PC-3 (cell line): Measurements from ENCODE around the gene HDGF. TPM values are rescaled to one million over a fixed set of nuclear protein-coding genes. Genes with fewer than 3 reads are reported as not detected.

Experiments used
- ATAC-seq: fragments of 200-7000 bp; cut with Tn5 transposase; 2 replicates; pipeline ENCODE4 v1.9.1; 2020; ENCODE audit warnings: mild to moderate bottlenecking, moderate library complexity
- BruUV-seq: library from RNA; stranded (reverse); fragments of 400-500 nt; replicated peaks from 2 replicates; lab custom pipeline; 2021; lab: Mats Ljungman, UMichigan
- CTCF ChIA-PET: fragments of 300-600 bp; sonication (Branson Sonifier 250); formaldehyde crosslinking; loops from one replicate; lab custom pipeline; 2022; ENCODE audit warnings: antibody characterized with exemption; lab: Charles Lee
- POLR2A ChIA-PET: fragments of 300-600 bp; sonication (Branson Sonifier 250); formaldehyde crosslinking; loops from one replicate; lab custom pipeline; 2022; ENCODE audit warnings: antibody characterized with exemption; ENCODE audit not compliant: unreplicated experiment; lab: Charles Lee
- DNase-seq: peaks from one replicate; pipeline ENCODE4 v3.0.0-alpha.2; 2015
- H2AFZ ChIP-seq: fragments of 300-600 bp; sonication (generic); 2 replicates; pipeline ENCODE4 v1.6.0; 2016; ENCODE audit warnings: antibody characterized with exemption, low read length
- H3F3A ChIP-seq: fragments of 300-600 bp; sonication (generic); one replicate; pipeline ENCODE4 v1.6.0; 2017; ENCODE audit warnings: antibody characterized with exemption, low read length, control low read depth, mild to moderate bottlenecking; ENCODE audit not compliant: unreplicated experiment
- H3K27ac ChIP-seq: fragments of 300-600 bp; sonication (generic); 2 replicates; pipeline ENCODE4 v1.5.1; 2016; ENCODE audit warnings: mild to moderate bottlenecking, low read length
- H3K27me3 ChIP-seq: fragments of 300-600 bp; sonication (generic); 2 replicates; pipeline ENCODE4 v1.6.1; 2016; ENCODE audit warnings: low read length, mixed read lengths
- H3K36me3 ChIP-seq: fragments of 300-600 bp; sonication (generic); 2 replicates; pipeline ENCODE4 v1.6.1; 2016; ENCODE audit warnings: low read depth, mixed run types, low read length, mixed read lengths
- H3K4me1 ChIP-seq: fragments of 300-600 bp; sonication (generic); 2 replicates; pipeline ENCODE4 v1.5.1; 2016; ENCODE audit warnings: low read length; ENCODE audit not compliant: insufficient read depth
- H3K4me2 ChIP-seq: fragments of 300-600 bp; sonication (generic); 2 replicates; pipeline ENCODE4 v1.6.0; 2016; ENCODE audit warnings: low read length
- H3K4me3 ChIP-seq: fragments of 300-600 bp; sonication (generic); 2 replicates; pipeline ENCODE4 v1.5.1; 2016; ENCODE audit warnings: mild to moderate bottlenecking, low read length, mixed read lengths
- H3K79me2 ChIP-seq: fragments of 300-600 bp; sonication (generic); 2 replicates; pipeline ENCODE4 v1.6.1; 2017; ENCODE audit warnings: low read length, mixed read lengths
- H3K9ac ChIP-seq: fragments of 300-600 bp; sonication (generic); 2 replicates; pipeline ENCODE4 v1.6.0; 2016; ENCODE audit warnings: mild to moderate bottlenecking, low read length
- H3K9me2 ChIP-seq: fragments of 300-600 bp; sonication (generic); replicated peaks from 2 replicates; pipeline ENCODE4 v1.6.1; 2016; ENCODE audit warnings: mixed run types, low read length, mixed read lengths
- H3K9me3 ChIP-seq: fragments of 300-600 bp; sonication (generic); 2 replicates; pipeline ENCODE4 v1.6.1; 2016; ENCODE audit warnings: low read length, mixed read lengths
- H4K20me1 ChIP-seq: fragments of 300-600 bp; sonication (generic); 2 replicates; pipeline ENCODE4 v1.6.1; 2016; ENCODE audit warnings: low read length, mixed read lengths
- EZH2 ChIP-seq: fragments of 300-600 bp; sonication (generic); IDR thresholded peaks from one replicate; pipeline ENCODE4 v1.6.1; 2017; ENCODE audit warnings: antibody characterized with exemption, mild to moderate bottlenecking, low read length; ENCODE audit not compliant: unreplicated experiment
- EZH2phosphoT487 ChIP-seq: fragments of 300-600 bp; sonication (generic); IDR thresholded peaks from 2 replicates; pipeline ENCODE4 v1.6.1; 2018; ENCODE audit warnings: mild to moderate bottlenecking, antibody characterized with exemption, low read length, borderline replicate concordance
- intact Hi-C: fragments of 100-400 bp; cut with micrococcal nuclease; formaldehyde crosslinking; loops from 2 replicates; pipeline ENCODE4 v1.9.0; 2023
- total RNA-seq: library from RNA; depleted of rRNA; stranded (reverse); fragments of >200 nt; gene quantifications from 2 replicates; pipeline ENCODE4 v1.2.3, GENCODE V29; 2014
- TF ChIP-seq, protein P1 (sequence below): fragments of 300-600 bp; sonication (generic); conservative IDR thresholded peaks from 2 replicates; pipeline ENCODE4 v1.5.1; 2017; ENCODE audit warnings: antibody characterized with exemption, low read depth, mild to moderate bottlenecking, low read length

HDGF gene
- total RNA-seq, 1 experiment from 2014 or later = 586 TPM

DNA sequence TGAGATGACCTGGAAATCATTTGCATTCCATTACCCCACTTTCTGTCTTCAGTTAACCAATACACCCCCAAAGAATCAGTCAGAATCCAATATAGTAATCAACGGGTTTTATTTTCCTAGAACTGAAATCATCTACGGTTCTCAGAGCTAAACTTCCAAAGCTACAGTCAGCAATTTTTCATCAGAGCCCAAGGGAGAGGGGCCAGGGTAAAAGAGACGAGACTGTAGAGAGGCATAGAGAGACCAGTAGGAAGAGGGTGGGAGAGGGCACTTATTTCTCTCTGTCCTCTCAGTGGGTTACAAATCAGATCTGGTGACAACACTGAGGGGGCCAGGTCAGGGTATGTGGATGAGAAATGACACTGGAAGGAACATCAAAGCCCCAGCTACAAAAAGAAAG lies 9.5 kb downstream of the HDGF start:
- CTCF ChIA-PET = no interaction called here
- no peaks in the 10 kb centered on the region for H3K27me3 ChIP-seq
- intact Hi-C loops = no loop called here
- peak overlapping the region; percentile 48 for H3K27ac ChIP-seq
- H3K4me2 ChIP-seq = no peak overlapping the region
- DNase-seq = no peak
- no peak for TF ChIP-seq EZH2
- TF ChIP-seq, protein P1, sequence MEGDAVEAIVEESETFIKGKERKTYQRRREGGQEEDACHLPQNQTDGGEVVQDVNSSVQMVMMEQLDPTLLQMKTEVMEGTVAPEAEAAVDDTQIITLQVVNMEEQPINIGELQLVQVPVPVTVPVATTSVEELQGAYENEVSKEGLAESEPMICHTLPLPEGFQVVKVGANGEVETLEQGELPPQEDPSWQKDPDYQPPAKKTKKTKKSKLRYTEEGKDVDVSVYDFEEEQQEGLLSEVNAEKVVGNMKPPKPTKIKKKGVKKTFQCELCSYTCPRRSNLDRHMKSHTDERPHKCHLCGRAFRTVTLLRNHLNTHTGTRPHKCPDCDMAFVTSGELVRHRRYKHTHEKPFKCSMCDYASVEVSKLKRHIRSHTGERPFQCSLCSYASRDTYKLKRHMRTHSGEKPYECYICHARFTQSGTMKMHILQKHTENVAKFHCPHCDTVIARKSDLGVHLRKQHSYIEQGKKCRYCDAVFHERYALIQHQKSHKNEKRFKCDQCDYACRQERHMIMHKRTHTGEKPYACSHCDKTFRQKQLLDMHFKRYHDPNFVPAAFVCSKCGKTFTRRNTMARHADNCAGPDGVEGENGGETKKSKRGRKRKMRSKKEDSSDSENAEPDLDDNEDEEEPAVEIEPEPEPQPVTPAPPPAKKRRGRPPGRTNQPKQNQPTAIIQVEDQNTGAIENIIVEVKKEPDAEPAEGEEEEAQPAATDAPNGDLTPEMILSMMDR = no peak
- no peak overlapping the region for H3K9ac ChIP-seq
- no peaks in the 10 kb centered on the region for H3K9me3 ChIP-seq
- 0 out of 2 replicates have a peak, but pooled peaks cover 5% of the 10 kb centered on the region for H4K20me1 ChIP-seq
- H3K9me2 ChIP-seq = no peaks in the 10 kb centered on the region
- peaks cover 46% of the 10 kb centered on the region for H3K36me3 ChIP-seq
- no peak for ATAC-seq
- POLR2A ChIA-PET = interaction anchor here (0.6 to 0.7 kb wide), 2 partner anchors 16 to 57 kb away, joined by 3 to 5 read pairs; no protein-coding TSS in a partner anchor
- no peak overlapping the region for H3K4me3 ChIP-seq
- H3F3A ChIP-seq = peaks cover 23% of the 10 kb centered on the region
- peaks cover 56% of the 10 kb centered on the region for H3K79me2 ChIP-seq
- no TSS peak for BruUV-seq
- no peak overlapping the region for H2AFZ ChIP-seq
- peaks cover 32% of the 10 kb centered on the region for H3K4me1 ChIP-seq

DNA sequence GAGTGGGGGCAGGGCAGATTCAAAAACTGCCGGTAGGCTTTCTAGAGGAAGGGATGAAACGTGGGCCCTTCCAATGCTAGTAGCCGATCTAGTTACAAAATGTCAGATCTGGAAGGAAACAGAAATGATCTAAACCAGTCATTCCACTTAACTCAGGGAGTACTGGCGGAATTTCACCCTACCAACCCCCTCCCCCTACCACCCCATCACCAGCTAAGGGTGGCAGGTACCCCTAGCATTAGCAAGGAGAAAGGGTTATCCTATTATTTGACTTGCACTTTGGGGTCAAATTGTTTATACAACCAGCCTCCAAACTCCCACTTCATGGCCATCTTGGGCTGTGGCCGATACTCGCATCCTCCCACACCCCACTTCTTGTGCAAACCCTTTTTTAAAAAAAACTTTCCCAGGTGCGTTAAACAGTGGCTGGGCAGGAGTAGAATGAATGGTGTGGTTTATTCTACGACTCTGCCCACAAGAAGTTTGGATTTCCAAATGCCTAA lies 9.9 kb downstream of the HDGF start:
- Histone ChIP-seq H2AFZ (peak overlapping the region; percentile 27), H3K4me1 (peaks cover 28% of the 10 kb centered on the region), H3K9me3 (no peaks in the 10 kb centered on the region), H3K9me2 (no peaks in the 10 kb centered on the region), H3K36me3 (peaks cover 46% of the 10 kb centered on the region), H3K79me2 (peaks cover 51% of the 10 kb centered on the region), H3F3A (peaks cover 23% of the 10 kb centered on the region), H3K27me3 (no peaks in the 10 kb centered on the region), H3K27ac (peak overlapping the region; percentile 48), H4K20me1 (0 out of 2 replicates have a peak, but pooled peaks cover 5% of the 10 kb centered on the region), H3K4me3 (peak overlapping the region; percentile 16; the same call in 1 of the 2 replicates), H3K4me2 (peak overlapping the region; percentile 45), H3K9ac (peak overlapping the region; percentile 10)
- DNase-seq (no peak), ATAC-seq (no peak)
- no peak for TF ChIP-seq EZH2phosphoT487
- TF ChIP-seq EZH2 = no peak
- TF ChIP-seq, protein P1 = no peak
- POLR2A ChIA-PET = interaction anchor here (0.6 to 1.7 kb wide), 10 partner anchors 10 to 141 kb away, joined by 3 to 28 read pairs (median 5); partner anchors contain the start of genes HDGF, ISG20L2, METTL25B and PRCC
- intact Hi-C loops = loop anchor here (1.0 kb wide), 2 partner anchors 13 to 26 kb away; partner anchors contain the start of genes ISG20L2, METTL25B and PRCC
- CTCF ChIA-PET = interaction anchor here (0.6 to 1.6 kb wide), 6 partner anchors 13 to 118 kb away, joined by 3 to 11 read pairs (median 6); partner anchors contain the start of genes ISG20L2, METTL25B and PRCC
- BruUV-seq = TSS peak; percentile 80
